OCI-LY7 (cell line): ENCODE data around the gene ZNF207. TPM values are rescaled to one million over a fixed set of nuclear protein-coding genes. Genes with fewer than 3 reads are reported as not detected.

Experiments
- BruUV-seq: library from RNA; stranded (reverse); fragments of 400-500 nt; replicated peaks from 2 replicates; lab custom pipeline; 2021; lab: Mats Ljungman, UMichigan
- CTCF ChIA-PET: fragments of 300-600 bp; sonication (Branson Sonifier 250); formaldehyde crosslinking; loops from one replicate; lab custom pipeline; 2022; ENCODE audit warnings: antibody characterized with exemption; ENCODE audit not compliant: unreplicated experiment; lab: Charles Lee
- POLR2A ChIA-PET: fragments of 300-600 bp; sonication (Branson Sonifier 250); formaldehyde crosslinking; loops from one replicate; lab custom pipeline; 2022; ENCODE audit warnings: antibody characterized with exemption; lab: Charles Lee
- DNase-seq: peaks from one replicate; pipeline ENCODE4 v3.0.0-alpha.2; 2015; ENCODE audit warnings: low spot score
- H2AFZ ChIP-seq: fragments of 200-600 bp; sonication (generic), shearing (Covaris generic); 2 replicates; pipeline ENCODE4 v1.6.1; 2014; ENCODE audit warnings: mild to moderate bottlenecking, antibody characterized with exemption, low read length, moderate library complexity
- H3K27ac ChIP-seq: fragments of 200-600 bp; sonication (generic); 2 replicates; pipeline ENCODE4 v1.5.1; 2014; ENCODE audit warnings: mixed run types, low read depth, mild to moderate bottlenecking, moderate library complexity, low read length, inconsistent platforms; ENCODE audit not compliant: poor library complexity, severe bottlenecking
- H3K36me3 ChIP-seq: fragments of 200-600 bp; sonication (generic); 2 replicates; pipeline ENCODE4 v1.6.1; 2014; ENCODE audit warnings: mild to moderate bottlenecking, antibody characterized with exemption, low read length, moderate library complexity, mixed read lengths; ENCODE audit not compliant: insufficient read depth
- H3K4me1 ChIP-seq: fragments of 200-600 bp; sonication (generic); 2 replicates; pipeline ENCODE4 v1.5.1; 2014; ENCODE audit warnings: mild to moderate bottlenecking, low read length; ENCODE audit not compliant: insufficient read depth, poor library complexity, severe bottlenecking
- H3K4me2 ChIP-seq: fragments of 200-600 bp; sonication (generic); 2 replicates; pipeline ENCODE4 v1.6.1; 2014; ENCODE audit warnings: mild to moderate bottlenecking, low read length
- H3K4me3 ChIP-seq: fragments of 200-600 bp; sonication (generic); 2 replicates; pipeline ENCODE4 v1.5.1; 2014; ENCODE audit warnings: mild to moderate bottlenecking, low read depth, low read length; ENCODE audit not compliant: poor library complexity, severe bottlenecking
- H3K79me2 ChIP-seq: fragments of 200-600 bp; sonication (generic); 2 replicates; pipeline ENCODE4 v1.6.1; 2016; ENCODE audit warnings: low read depth, mild to moderate bottlenecking, low read length, moderate library complexity, mixed read lengths; ENCODE audit not compliant: insufficient read depth
- H3K9me2 ChIP-seq: fragments of 200-600 bp; sonication (generic); 2 replicates; pipeline ENCODE4 v1.6.1; 2016; ENCODE audit warnings: mild to moderate bottlenecking, low read length, mixed read lengths; ENCODE audit not compliant: insufficient read depth
- H3K9me3 ChIP-seq: fragments of 200-600 bp; sonication (generic); 2 replicates; pipeline ENCODE4 v1.6.1; 2014; ENCODE audit warnings: mild to moderate bottlenecking, mixed run types, low read length, mixed read lengths
- H4K20me1 ChIP-seq: fragments of 200-600 bp; sonication (generic); 2 replicates; pipeline ENCODE4 v1.6.1; 2014; ENCODE audit warnings: mild to moderate bottlenecking, antibody characterized with exemption, low read length, moderate library complexity, mixed read lengths; ENCODE audit not compliant: insufficient read depth
- CTCF ChIP-seq: fragments of 200-600 bp; sonication (generic); conservative IDR thresholded peaks from 2 replicates; pipeline ENCODE4 v1.5.1; 2014; ENCODE audit warnings: mild to moderate bottlenecking, antibody characterized with exemption, low read length, moderate library complexity, mixed read lengths
- EZH2phosphoT487 ChIP-seq: fragments of 200-600 bp; sonication (generic); IDR thresholded peaks from 2 replicates; pipeline ENCODE4 v1.6.1; 2018; ENCODE audit warnings: low read depth, borderline replicate concordance, mild to moderate bottlenecking, mixed run types, antibody characterized with exemption, low read length, moderate library complexity, mixed read lengths
- intact Hi-C: fragments of 100-400 bp; cut with micrococcal nuclease; formaldehyde crosslinking; loops from one replicate; pipeline ENCODE4 v1.10.0; 2022; ENCODE audit not compliant: unreplicated experiment
- total RNA-seq, 2 experiments: library from RNA; depleted of rRNA in 1 of 2; stranded (reverse); fragments of >200 nt in 1 of 2; shearing (Covaris generic) in 1 of 2; gene quantifications; 2 replicates each; pipeline ENCODE4 v1.2.3, GENCODE V29; 2014 to 2022

ZNF207 gene
- total RNA-seq, 2 experiments from 2014 or later: 157 to 284 TPM

GRCh38 chr17:32342603-32343325 is 7.2 kb upstream of the ZNF207 start:
- ChIA-PET POLR2A (interaction anchor here (1.0 kb wide), 1 partner anchor 11 kb away, joined by 3 read pairs; no protein-coding TSS in a partner anchor), CTCF (no interaction called here)
- peak overlapping the region; percentile 87 for H3K4me3 ChIP-seq
- peak overlapping the region; percentile 94 for H3K4me2 ChIP-seq
- H3K4me1 ChIP-seq: peaks cover 15% of the 10 kb centered on the region
- no peak for TF ChIP-seq CTCF
- TF ChIP-seq EZH2phosphoT487: no peak
- no peak overlapping the region for H3K27ac ChIP-seq
- no peak for DNase-seq
- H3K9me2 ChIP-seq: no peaks in the 10 kb centered on the region
- H2AFZ ChIP-seq: peak overlapping the region; percentile 96
- intact Hi-C loops: no loop called here
- H3K79me2 ChIP-seq: peaks cover 16% of the 10 kb centered on the region; the same call in 1 of the 2 replicates
- BruUV-seq: TSS peak; percentile 67
- H3K36me3 ChIP-seq: peaks cover 18% of the 10 kb centered on the region
- no peaks in the 10 kb centered on the region for H3K9me3 ChIP-seq
- no peaks in the 10 kb centered on the region for H4K20me1 ChIP-seq

- intact Hi-C loops: no loop called here
- peaks cover 26% of the 10 kb centered on the region for H3K79me2 ChIP-seq
- DNase-seq: no peak
- ChIA-PET POLR2A (interaction anchor here (1.0 kb wide), 1 partner anchor 17 kb away, joined by 3 read pairs; no protein-coding TSS in a partner anchor), CTCF (no interaction called here)
- peaks cover 6% of the 10 kb centered on the region for H4K20me1 ChIP-seq
- no peak overlapping the region for H3K4me3 ChIP-seq
- H2AFZ ChIP-seq: no peak overlapping the region
- TF ChIP-seq CTCF: no peak
- TF ChIP-seq EZH2phosphoT487: no peak
- peaks cover 18% of the 10 kb centered on the region for H3K4me1 ChIP-seq
- no peak overlapping the region for H3K27ac ChIP-seq
- no TSS peak for BruUV-seq
- H3K9me3 ChIP-seq: no peaks in the 10 kb centered on the region
- H3K9me2 ChIP-seq: no peaks in the 10 kb centered on the region
- peaks cover 9% of the 10 kb centered on the region; the same call in 1 of the 2 replicates for H3K36me3 ChIP-seq
- H3K4me2 ChIP-seq: no peak overlapping the region
These were observed 3.9 kb upstream of the ZNF207 start for GRCh38 chr17:32345951-32346600.

- TF ChIP-seq CTCF: no peak
- no peak for TF ChIP-seq EZH2phosphoT487
- H3K9me3 ChIP-seq: no peaks in the 10 kb centered on the region
These were observed 1.5 kb upstream of the ZNF207 start for GRCh38 chr17:32348483-32348800.

More at GRCh38 chr17:32348483-32348800, 1.5 kb upstream of the ZNF207 start:
- ChIA-PET CTCF (no interaction called here), POLR2A (interaction anchor here (0.7 to 1.0 kb wide), 4 partner anchors 9 to 524 kb away, joined by 3 to 4 read pairs (median 3); no protein-coding TSS in a partner anchor)
- BruUV-seq: no TSS peak
- Histone ChIP-seq H3K4me3 (no peak overlapping the region), H3K27ac (no peak overlapping the region), H3K4me2 (peak overlapping the region; percentile 86), H3K9me2 (no peaks in the 10 kb centered on the region), H2AFZ (no peak overlapping the region), H3K4me1 (peaks cover 29% of the 10 kb centered on the region), H3K36me3 (peaks cover 32% of the 10 kb centered on the region), H3K79me2 (peaks cover 44% of the 10 kb centered on the region), H4K20me1 (peaks cover 26% of the 10 kb centered on the region)
- DNase-seq: no peak
- intact Hi-C loops: no loop called here
